Measurements from ENCODE around the gene FAHD2A.
"Not testable (repeated sequence)": the region's sequence is repeated elsewhere in the genome, so short reads cannot be mapped to it uniquely, and the experiment has no call there.

The FAHD2A gene

GRCh38 chr2:95376311-95377215 is 25.9 kb upstream of the FAHD2A start:
- DNase-seq: no peak

DNA sequence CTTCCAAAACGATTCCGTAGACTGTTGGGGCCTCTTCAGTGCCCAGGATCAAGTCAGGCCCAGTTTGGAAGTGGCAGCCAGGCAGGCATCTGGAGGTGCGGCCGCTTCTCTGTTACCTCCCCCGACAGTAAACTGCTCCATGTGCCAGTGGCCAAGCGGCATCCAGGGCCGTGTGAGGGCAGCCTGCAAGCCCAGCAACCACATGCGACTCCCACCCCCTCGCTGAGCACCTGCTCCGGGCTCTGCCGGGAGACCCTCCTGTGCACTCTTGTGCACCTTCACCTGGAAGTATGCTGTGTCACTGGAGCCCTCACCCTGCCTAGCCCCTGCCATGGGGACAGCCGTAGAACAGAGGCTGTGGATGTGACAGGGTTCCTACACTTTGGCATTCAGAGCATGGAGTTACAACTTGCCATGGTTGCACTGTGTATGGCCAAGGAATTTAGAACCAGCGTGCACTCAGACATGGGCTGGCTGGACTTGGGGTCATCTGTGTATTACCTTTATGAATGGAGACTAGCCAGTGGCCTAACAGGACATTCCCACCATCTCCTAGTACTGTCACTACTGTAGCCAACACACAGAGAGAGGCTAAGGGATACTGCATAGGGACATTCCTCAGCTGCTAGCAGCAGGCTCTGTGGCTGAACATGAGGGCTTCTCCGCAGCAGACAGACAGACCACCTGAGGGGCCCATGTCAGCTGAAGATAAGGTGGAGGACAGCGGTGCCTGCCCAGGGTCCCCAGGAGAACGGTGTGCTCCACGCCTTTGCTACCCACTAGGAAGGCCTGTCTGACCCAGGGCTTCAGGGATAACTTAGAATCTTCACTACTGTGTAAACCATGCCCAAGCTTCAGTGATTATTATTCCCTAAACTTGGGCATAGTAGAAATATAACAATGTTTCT is 25.0 kb upstream of the FAHD2A start:
- DNase-seq: no peak

- not testable (repeated sequence) for DNase-seq
Observed at GRCh38 chr2:95378281-95378680, 24.2 kb upstream of the FAHD2A start.

- DNase-seq: no peak
Observed at GRCh38 chr2:95379371-95379831, 23.1 kb upstream of the FAHD2A start.

DNA sequence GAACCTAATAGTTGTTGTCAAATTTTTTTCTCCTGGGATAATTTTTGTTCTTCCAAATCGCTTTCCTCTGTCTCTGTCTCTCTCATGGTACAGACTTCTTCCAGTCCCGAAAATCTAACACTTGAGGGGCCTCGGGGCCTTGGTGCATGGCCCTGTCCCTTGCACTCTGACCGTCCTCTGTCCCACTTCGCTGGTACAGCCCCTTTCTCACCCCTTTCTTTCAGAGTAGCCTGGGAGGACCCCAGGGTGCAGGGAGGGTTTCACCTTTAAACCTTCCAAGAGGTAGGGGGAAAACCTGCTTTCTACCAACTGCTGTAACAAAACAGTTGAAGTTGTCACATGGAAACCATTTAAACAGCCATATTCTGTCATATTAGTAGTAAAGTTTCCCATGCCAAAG is 22.2 kb upstream of the FAHD2A start:
- DNase-seq: no peak

DNA sequence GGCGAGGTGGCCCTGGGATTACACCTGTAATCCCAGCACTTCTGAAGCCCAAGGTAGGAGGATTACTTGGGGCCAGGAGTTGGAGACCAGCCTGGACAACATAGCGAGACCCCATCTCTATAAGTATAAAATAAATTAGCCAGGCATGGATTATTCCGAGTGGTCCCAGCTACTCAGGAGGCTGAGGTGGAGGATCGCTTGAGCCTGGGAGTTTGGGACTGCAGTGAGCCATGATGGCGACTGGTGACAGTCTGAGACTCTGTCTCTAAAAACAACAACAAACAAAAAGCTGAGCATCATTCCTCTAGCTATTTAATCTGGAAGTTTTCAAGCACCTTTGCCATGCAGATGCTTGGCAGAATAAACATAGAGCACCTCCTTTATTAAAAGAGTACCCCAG is 21.8 kb upstream of the FAHD2A start:
- DNase-seq: no peak

GRCh38 chr2:95381212-95382191 is 21.0 kb upstream of the FAHD2A start:
- no peak for DNase-seq

DNA sequence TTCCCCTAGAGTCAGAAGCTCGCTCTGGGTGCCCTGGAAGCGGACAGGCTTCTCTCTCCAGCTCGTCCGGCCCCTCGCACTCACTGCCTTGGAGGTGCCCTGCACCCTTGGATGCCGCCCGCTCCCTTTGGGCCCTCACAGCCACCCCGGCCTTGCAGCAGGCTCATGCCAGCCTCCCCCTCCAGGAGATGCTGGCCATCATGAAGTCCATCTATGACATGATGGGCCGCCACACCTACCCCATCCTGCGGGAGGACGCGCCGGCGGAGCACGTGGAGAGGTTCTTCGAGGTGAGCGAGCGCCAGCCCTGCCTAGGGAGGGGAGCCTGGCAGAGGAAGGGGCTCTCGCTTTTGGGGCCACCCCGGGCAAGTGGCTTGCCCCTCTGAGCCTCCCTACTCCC is 20.3 kb upstream of the FAHD2A start:
- DNase-seq: no peak

GRCh38 chr2:95382686-95383634 is 19.5 kb upstream of the FAHD2A start:
- no peak for DNase-seq

GRCh38 chr2:95383635-95384027 is 18.9 kb upstream of the FAHD2A start:
- no peak for DNase-seq

GRCh38 chr2:95384854-95385569 is 17.5 kb upstream of the FAHD2A start:
- no peak for DNase-seq

- DNase-seq: no peak
Observed at GRCh38 chr2:95385570-95385984, 16.9 kb upstream of the FAHD2A start.

DNA sequence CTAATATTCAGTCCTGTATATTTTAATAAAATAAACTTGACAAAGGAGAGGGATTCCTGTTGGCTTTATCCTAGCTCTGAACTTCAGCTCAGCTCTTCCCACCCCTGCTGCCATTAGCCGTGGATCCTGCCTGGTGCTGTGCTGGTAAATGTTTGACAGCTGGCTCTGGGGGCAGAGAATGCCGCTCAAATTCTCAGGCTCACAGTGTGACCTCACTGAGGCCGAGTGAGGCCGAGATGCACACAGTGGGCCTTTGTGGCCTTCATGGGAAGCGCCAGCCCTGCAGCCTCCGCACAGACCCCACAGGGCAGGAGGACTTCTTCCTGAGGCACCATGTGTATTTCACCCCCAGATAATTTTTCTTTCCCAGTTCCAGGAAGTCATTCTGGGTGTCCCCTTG is 16.5 kb upstream of the FAHD2A start:
- DNase-seq: no peak

- no peak for DNase-seq
Observed at GRCh38 chr2:95387358-95387757, 15.2 kb upstream of the FAHD2A start.

- DNase-seq: no peak
Observed at GRCh38 chr2:95388091-95388692, 14.3 kb upstream of the FAHD2A start.

GRCh38 chr2:95388856-95389244 is 13.7 kb upstream of the FAHD2A start:
- no peak for DNase-seq

- peak; percentile 20 for DNase-seq
Observed at GRCh38 chr2:95389245-95390119, 13.0 kb upstream of the FAHD2A start.

GRCh38 chr2:95390272-95390880 is 12.1 kb upstream of the FAHD2A start:
- no peak for DNase-seq

All from GOT3 (cell line).